Neural progenitor cell (in vitro differentiated cells): ENCODE results near the gene LGALSL.

Source experiments
- CTCF ChIP-seq: fragments of 200-600 bp; sonication (generic); IDR thresholded peaks from 2 replicates; pipeline ENCODE4 v1.5.1; 2017; ENCODE audit warnings: antibody characterized with exemption, mild to moderate bottlenecking
- EZH2phosphoT487 ChIP-seq: fragments of 200-600 bp; sonication (generic); IDR thresholded peaks from 2 replicates; pipeline ENCODE4 v1.6.1; 2017; ENCODE audit warnings: antibody characterized with exemption

DNA sequence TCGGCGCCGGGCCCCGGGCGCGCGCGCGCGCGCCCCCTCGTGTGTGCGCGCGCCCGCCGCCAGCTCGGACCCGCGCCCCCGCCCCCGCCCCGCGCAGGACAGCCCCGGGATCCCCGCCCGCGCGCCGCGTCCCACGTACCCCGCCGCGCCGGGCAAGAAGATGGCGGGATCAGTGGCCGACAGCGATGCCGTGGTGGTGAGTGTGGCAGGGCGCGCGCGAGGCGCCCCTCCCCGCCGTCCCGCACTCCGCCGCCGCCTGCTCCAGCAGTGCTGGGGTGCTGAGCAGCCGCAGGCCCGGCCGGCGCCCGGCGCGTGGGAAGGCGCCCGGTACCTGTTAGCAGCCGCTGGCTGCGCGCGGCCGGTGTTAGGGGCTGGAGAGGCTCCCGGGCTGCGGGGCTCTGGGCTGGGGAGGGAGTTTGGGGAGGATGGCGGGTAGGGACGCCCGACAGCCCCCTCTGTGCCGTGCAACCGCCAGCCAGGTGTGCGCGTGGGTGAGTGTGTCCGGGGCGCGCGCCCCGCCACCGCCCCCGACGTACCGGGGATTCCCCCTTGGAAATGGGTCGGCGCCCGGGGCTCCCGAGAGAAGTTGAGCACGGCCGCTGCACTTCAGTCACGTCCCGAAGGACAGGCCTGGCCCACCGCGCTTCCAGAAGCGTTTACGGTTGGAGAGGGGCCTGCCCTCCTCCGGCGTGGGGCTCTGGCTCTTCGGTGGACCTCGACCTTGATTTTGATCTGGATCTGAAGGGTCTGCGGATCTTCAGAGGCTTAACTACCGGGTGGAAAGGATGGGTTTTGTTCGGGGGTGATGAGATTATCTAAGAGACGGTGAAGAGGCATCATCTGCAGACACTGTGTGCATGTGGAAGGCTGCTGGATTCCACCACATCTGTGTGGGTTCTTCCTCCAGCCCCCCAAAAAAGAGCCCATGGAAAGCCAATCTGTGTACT lies 697 bp downstream of the LGALSL start:
- TF ChIP-seq CTCF (no peak), EZH2phosphoT487 (no peak)
